ENCODE measurements around the gene ECE2. TPM values are rescaled to one million over a fixed set of nuclear protein-coding genes. Genes with fewer than 3 reads are reported as not detected.
A peak's percentile ranks its signal among the peaks of the same experiment; 100 is the strongest.

Gene ECE2
- total RNA-seq, 3 donors from 2014 or later (not counting 1 experiment from before 2014, with no cell fraction given), result not detected

DNA sequence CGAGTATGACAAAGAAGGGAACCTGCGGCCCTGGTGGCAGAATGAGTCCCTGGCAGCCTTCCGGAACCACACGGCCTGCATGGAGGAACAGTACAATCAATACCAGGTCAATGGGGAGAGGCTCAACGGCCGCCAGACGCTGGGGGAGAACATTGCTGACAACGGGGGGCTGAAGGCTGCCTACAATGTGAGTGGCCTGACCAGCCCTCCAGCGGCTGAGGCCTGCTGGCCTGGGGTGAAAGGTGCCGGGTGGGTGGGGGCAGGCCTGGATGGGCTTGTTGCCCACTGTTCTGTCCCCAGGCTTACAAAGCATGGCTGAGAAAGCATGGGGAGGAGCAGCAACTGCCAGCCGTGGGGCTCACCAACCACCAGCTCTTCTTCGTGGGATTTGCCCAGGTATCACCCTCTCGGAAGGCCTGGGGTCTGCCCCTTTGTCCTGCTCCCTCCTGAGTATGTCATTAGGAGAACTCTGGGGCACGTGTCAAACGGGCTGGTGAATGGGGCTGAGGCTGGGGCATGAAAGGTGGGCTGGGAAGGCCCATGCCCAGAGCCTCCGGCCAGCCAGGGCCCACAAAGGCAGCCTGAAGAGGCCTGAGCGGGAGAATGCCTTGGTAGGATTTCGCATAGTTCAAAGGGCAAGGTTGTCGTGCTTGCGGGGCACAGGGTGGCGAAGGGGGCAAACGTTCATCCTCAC, 15.4 kb downstream of the ECE2 start:
- no peak overlapping the region for H3K4me3 Mint-ChIP-seq
- no peak overlapping the region for H3K27ac Mint-ChIP-seq

DNA sequence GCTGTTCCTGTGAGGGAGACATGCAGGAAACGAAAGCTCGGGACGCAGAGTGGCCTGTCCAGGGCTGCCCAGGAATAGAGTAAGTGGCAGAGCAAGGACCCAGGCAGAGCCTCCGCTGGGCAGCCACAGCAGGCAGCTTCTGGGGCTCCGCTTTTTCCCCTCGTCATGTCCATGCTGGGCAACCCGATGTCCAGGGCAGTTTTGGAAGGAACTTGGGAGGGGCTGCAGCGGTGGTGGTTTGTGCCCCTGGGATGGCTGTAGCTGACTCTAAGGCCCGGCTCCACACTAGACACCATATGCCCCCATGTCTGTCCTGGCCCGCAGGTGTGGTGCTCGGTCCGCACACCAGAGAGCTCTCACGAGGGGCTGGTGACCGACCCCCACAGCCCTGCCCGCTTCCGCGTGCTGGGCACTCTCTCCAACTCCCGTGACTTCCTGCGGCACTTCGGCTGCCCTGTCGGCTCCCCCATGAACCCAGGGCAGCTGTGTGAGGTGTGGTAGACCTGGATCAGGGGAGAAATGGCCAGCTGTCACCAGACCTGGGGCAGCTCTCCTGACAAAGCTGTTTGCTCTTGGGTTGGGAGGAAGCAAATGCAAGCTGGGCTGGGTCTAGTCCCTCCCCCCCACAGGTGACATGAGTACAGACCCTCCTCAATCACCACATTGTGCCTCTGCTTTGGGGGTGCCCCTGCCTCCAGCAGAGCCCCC, 16.1 kb downstream of the ECE2 start:
- H3K4me1 ChIP-seq (ENCODE audit: control insufficient read depth, insufficient read depth, low read length), result no peaks in the 10 kb centered on the region
- ATAC-seq, result no peak
- no peaks in the 10 kb centered on the region for H3K36me3 ChIP-seq (ENCODE audit: control insufficient read depth, insufficient read depth, low read length)
- Mint-ChIP-seq H3K9me3 (no peaks in the 10 kb centered on the region), H3K4me1 (no peaks in the 10 kb centered on the region), H3K36me3 (no peaks in the 10 kb centered on the region), H3K27me3 (ENCODE audit: low read depth in 2 of 2) (peaks cover 0 to 2% of the 10 kb centered on the region in 2 donors), H3K4me3 (no peak overlapping the region), H3K27ac (no peak overlapping the region)
- no peaks in the 10 kb centered on the region for H3K27me3 ChIP-seq (ENCODE audit: control insufficient read depth, insufficient read depth, low read length)
- no peak for TF ChIP-seq CTCF (IDR thresholded peaks at IDR 0.05)
- 95% methylated on average over 21 of the region's 21 CpGs for WGBS (ENCODE audit: insufficient coverage)
- intact Hi-C loops (cut with micrococcal nuclease), result no loop called here
- H3K4me3 ChIP-seq (ENCODE audit: low read length), result no peak overlapping the region
- H3K9me3 ChIP-seq (ENCODE audit: control insufficient read depth, insufficient read depth, low read length), result no peaks in the 10 kb centered on the region
- no peak for DNase-seq
- no peak overlapping the region for H3K27ac ChIP-seq (ENCODE audit: low read length)

More for the DNA sequence above, 15.4 kb downstream of the ECE2 start:
- no peaks in the 10 kb centered on the region for H3K9me3 Mint-ChIP-seq
- H3K27ac ChIP-seq (ENCODE audit: low read length), result no peak overlapping the region
- no peaks in the 10 kb centered on the region for H3K36me3 ChIP-seq (ENCODE audit: control insufficient read depth, insufficient read depth, low read length)
- 88% methylated on average over 22 of the region's 22 CpGs for WGBS (ENCODE audit: insufficient coverage)
- H3K27me3 Mint-ChIP-seq (ENCODE audit: low read depth in 2 of 2), result peaks cover 3 to 7% of the 10 kb centered on the region in 2 donors
- intact Hi-C loops (cut with micrococcal nuclease), result no loop called here
- H3K4me1 Mint-ChIP-seq, result no peaks in the 10 kb centered on the region
- DNase-seq (no peak), ATAC-seq (no peak)
- H3K27me3 ChIP-seq (ENCODE audit: control insufficient read depth, insufficient read depth, low read length), result no peaks in the 10 kb centered on the region
- H3K4me1 ChIP-seq (ENCODE audit: control insufficient read depth, insufficient read depth, low read length), result no peaks in the 10 kb centered on the region
- no peak overlapping the region for H3K4me3 ChIP-seq (ENCODE audit: low read length)
- H3K36me3 Mint-ChIP-seq, result no peaks in the 10 kb centered on the region
- TF ChIP-seq CTCF (IDR thresholded peaks at IDR 0.05), result no peak
- no peaks in the 10 kb centered on the region for H3K9me3 ChIP-seq (ENCODE audit: control insufficient read depth, insufficient read depth, low read length)

- H3K4me3 ChIP-seq (ENCODE audit: low read length), result no peak overlapping the region
- H3K4me1 ChIP-seq (ENCODE audit: control insufficient read depth, insufficient read depth, low read length), result peaks cover 18% of the 10 kb centered on the region
- ATAC-seq (no peak), DNase-seq (no peak)
- no peaks in the 10 kb centered on the region for H3K27me3 ChIP-seq (ENCODE audit: control insufficient read depth, insufficient read depth, low read length)
- Mint-ChIP-seq H3K9me3 (no peaks in the 10 kb centered on the region), H3K36me3 (no peaks in the 10 kb centered on the region), H3K27me3 (ENCODE audit: low read depth in 2 of 2) (no peaks in the 10 kb centered on the region), H3K4me1 (peaks cover 9 to 22% of the 10 kb centered on the region in 2 donors), H3K27ac (no peak overlapping the region), H3K4me3 (peak overlapping the region; percentile 25)
- WGBS (ENCODE audit: insufficient coverage), result 86% methylated on average over 2 of the region's 3 CpGs
- H3K36me3 ChIP-seq (ENCODE audit: control insufficient read depth, insufficient read depth, low read length), result peaks cover 5% of the 10 kb centered on the region
- H3K9me3 ChIP-seq (ENCODE audit: control insufficient read depth, insufficient read depth, low read length), result no peaks in the 10 kb centered on the region
- intact Hi-C loops (cut with micrococcal nuclease), result no loop called here
- TF ChIP-seq CTCF (IDR thresholded peaks at IDR 0.05), result no peak
- H3K27ac ChIP-seq (ENCODE audit: low read length), result no peak overlapping the region
Observed at GRCh38 chr3:184295771-184296170, 19.9 kb downstream of the ECE2 start.

Measured in natural killer cell (primary cell).